ENCODE measurements around the gene WNK1.
"Not testable (repeated sequence)": the region's sequence is repeated elsewhere in the genome, so short reads cannot be mapped to it uniquely, and the experiment has no call there.

The WNK1 gene

GRCh38 chr12:913919-914698 lies 161.7 kb downstream of the WNK1 start:
- DNase-seq = no peak

- DNase-seq = peak in 1 of 5 donors; percentile 22
Measured at GRCh38 chr12:915090-915489, 162.7 kb downstream of the WNK1 start.

- peak in 2 of 5 donors; percentile 7 to 21 for DNase-seq
Measured at GRCh38 chr12:916240-916639, 163.9 kb downstream of the WNK1 start.

GRCh38 chr12:916712-917445 lies 164.5 kb downstream of the WNK1 start:
- DNase-seq = no peak

- DNase-seq = no peak
Measured at GRCh38 chr12:920676-921075, 168.3 kb downstream of the WNK1 start.

- DNase-seq = no peak
Measured at GRCh38 chr12:922285-922684, 169.9 kb downstream of the WNK1 start.

GRCh38 chr12:926641-927040 lies 174.3 kb downstream of the WNK1 start:
- no peak for DNase-seq

- no peak for DNase-seq
Measured at GRCh38 chr12:931060-931459, 178.7 kb downstream of the WNK1 start.

- no peak for DNase-seq
Measured at GRCh38 chr12:931591-931990, 179.2 kb downstream of the WNK1 start.

- DNase-seq = not testable (repeated sequence)
Measured at GRCh38 chr12:935891-936290, 183.5 kb downstream of the WNK1 start.

GRCh38 chr12:936377-937345 lies 184.3 kb downstream of the WNK1 start:
- no peak for DNase-seq

GRCh38 chr12:938810-939209 lies 186.4 kb downstream of the WNK1 start:
- DNase-seq = no peak

- DNase-seq = no peak
Measured at GRCh38 chr12:943051-943450, 190.7 kb downstream of the WNK1 start.

- DNase-seq = no peak
Measured at GRCh38 chr12:944211-944610, 191.8 kb downstream of the WNK1 start.

- no peak for DNase-seq
Measured at GRCh38 chr12:946212-946611, 193.8 kb downstream of the WNK1 start.

- DNase-seq = peak in 1 of 5 donors; percentile 44
Measured at GRCh38 chr12:946631-947030, 194.3 kb downstream of the WNK1 start.

- no peak for DNase-seq
Measured at GRCh38 chr12:948238-948637, 195.9 kb downstream of the WNK1 start.

- peak; percentile 89 to 99 (median 93) for DNase-seq
Measured at GRCh38 chr12:949453-950191, 197.2 kb downstream of the WNK1 start, which contains the start of gene RAD52. Gene RAD52, minus strand, starts transcription at chr12:949694. Its CDS starts 16,636 bp downstream, at chr12:933058.

GRCh38 chr12:951176-951575 lies 198.8 kb downstream of the WNK1 start:
- DNase-seq = no peak

GRCh38 chr12:953776-954175 lies 201.4 kb downstream of the WNK1 start:
- DNase-seq = no peak

- DNase-seq = no peak
Measured at GRCh38 chr12:954741-955140, 202.4 kb downstream of the WNK1 start.

GRCh38 chr12:955939-956338 lies 203.6 kb downstream of the WNK1 start:
- DNase-seq = no peak
